IMR-90 (cell line): Measurements from ENCODE around the gene SLIT3.

Source experiments
- CEBPB ChIP-seq: IDR thresholded peaks from 2 replicates; pipeline ENCODE4 v1.6.1; 2012; ENCODE audit warnings: low read depth, low read length, improper control_type of control experiment
- POLR2A ChIP-seq: IDR thresholded peaks from 2 replicates; pipeline ENCODE4 v1.6.1; 2012; ENCODE audit warnings: mild to moderate bottlenecking, low read depth, low read length
- TF ChIP-seq, protein P1 (sequence below): conservative IDR thresholded peaks from 2 replicates; pipeline ENCODE4 v1.5.1; 2012; ENCODE audit warnings: mild to moderate bottlenecking, low read depth, low read length, improper control_type of control experiment
- TF ChIP-seq, protein P2 (sequence below): fragments of 150-350 bp; IDR thresholded peaks from 2 replicates; pipeline ENCODE4 v1.6.1; 2016; ENCODE audit warnings: low read depth, mild to moderate bottlenecking, low read length, moderate library complexity, borderline replicate concordance

DNA sequence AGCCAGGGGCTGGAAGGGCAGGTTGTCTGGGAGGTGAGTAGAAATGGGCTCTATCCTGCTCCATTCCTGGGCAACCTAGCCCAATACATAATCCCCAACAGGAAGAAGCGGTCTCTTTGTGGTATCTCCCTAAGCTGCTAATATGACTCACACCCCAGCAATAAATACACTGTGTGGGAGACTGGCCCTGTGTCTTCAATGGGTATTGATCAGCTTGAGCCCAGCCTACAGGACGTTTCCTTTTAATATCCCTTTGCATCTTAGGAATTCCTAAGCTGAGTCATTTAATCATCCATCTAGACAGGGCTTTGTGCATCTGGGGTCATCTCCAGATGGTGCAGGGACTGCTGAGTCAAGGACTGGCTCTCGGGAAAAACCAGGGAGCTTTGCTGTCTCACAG, 514.8 kb downstream of the SLIT3 start:
- TF ChIP-seq POLR2A (no peak), CEBPB (no peak)
- TF ChIP-seq, protein P1, sequence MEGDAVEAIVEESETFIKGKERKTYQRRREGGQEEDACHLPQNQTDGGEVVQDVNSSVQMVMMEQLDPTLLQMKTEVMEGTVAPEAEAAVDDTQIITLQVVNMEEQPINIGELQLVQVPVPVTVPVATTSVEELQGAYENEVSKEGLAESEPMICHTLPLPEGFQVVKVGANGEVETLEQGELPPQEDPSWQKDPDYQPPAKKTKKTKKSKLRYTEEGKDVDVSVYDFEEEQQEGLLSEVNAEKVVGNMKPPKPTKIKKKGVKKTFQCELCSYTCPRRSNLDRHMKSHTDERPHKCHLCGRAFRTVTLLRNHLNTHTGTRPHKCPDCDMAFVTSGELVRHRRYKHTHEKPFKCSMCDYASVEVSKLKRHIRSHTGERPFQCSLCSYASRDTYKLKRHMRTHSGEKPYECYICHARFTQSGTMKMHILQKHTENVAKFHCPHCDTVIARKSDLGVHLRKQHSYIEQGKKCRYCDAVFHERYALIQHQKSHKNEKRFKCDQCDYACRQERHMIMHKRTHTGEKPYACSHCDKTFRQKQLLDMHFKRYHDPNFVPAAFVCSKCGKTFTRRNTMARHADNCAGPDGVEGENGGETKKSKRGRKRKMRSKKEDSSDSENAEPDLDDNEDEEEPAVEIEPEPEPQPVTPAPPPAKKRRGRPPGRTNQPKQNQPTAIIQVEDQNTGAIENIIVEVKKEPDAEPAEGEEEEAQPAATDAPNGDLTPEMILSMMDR: no peak
- TF ChIP-seq, protein P2, sequence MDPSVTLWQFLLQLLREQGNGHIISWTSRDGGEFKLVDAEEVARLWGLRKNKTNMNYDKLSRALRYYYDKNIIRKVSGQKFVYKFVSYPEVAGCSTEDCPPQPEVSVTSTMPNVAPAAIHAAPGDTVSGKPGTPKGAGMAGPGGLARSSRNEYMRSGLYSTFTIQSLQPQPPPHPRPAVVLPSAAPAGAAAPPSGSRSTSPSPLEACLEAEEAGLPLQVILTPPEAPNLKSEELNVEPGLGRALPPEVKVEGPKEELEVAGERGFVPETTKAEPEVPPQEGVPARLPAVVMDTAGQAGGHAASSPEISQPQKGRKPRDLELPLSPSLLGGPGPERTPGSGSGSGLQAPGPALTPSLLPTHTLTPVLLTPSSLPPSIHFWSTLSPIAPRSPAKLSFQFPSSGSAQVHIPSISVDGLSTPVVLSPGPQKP: no peak
